IMR-90 (cell line): ENCODE measurements around the gene C20orf202. TPM values are rescaled to one million over a fixed set of nuclear protein-coding genes. Genes with fewer than 3 reads are reported as not detected.

Experiments
- ATAC-seq: fragments of 200-7000 bp; cut with Tn5 transposase; 2 replicates; pipeline ENCODE4 v1.9.1; 2020; ENCODE audit warnings: low read depth, mild to moderate bottlenecking, moderate library complexity
- BruUV-seq: library from RNA; stranded (reverse); fragments of 400-500 nt; replicated peaks from 2 replicates; lab custom pipeline; 2021; lab: Mats Ljungman, UMichigan
- CTCF ChIA-PET: fragments of 300-600 bp; formaldehyde crosslinking; extraction: SDS; loops from one replicate; lab custom pipeline; 2021; ENCODE audit warnings: antibody characterized with exemption; lab: Yijun Ruan, JAX
- POLR2A ChIA-PET: fragments of 300-600 bp; sonication (Branson Sonifier 250); formaldehyde crosslinking; loops from one replicate; lab custom pipeline; 2022; ENCODE audit warnings: antibody characterized with exemption; ENCODE audit not compliant: unreplicated experiment; lab: Charles Lee
- DNase-seq: peaks from one replicate; pipeline ENCODE4 v3.0.0; 2013
- H2AFZ ChIP-seq: replicated peaks from 2 replicates; pipeline ENCODE3; 2013; ENCODE audit warnings: low read length, mild to moderate bottlenecking; ENCODE audit not compliant: poor library complexity
- H2AK5ac ChIP-seq: 2 replicates; pipeline ENCODE4 v1.6.1; 2013; ENCODE audit warnings: low read depth, low read length, inconsistent platforms
- H2AK9ac ChIP-seq: replicated peaks from 2 replicates; pipeline ENCODE3; 2013; ENCODE audit warnings: mild to moderate bottlenecking, low read depth, low read length, moderate library complexity; ENCODE audit not compliant: poor library complexity
- H2BK120ac ChIP-seq: 2 replicates; pipeline ENCODE4 v1.6.1; 2013; ENCODE audit warnings: low read depth, low read length, inconsistent platforms
- H2BK15ac ChIP-seq: 3 replicates; pipeline ENCODE4 v1.6.1; 2013; ENCODE audit warnings: low read depth, low read length, inconsistent platforms
- H2BK20ac ChIP-seq: 2 replicates; pipeline ENCODE4 v1.6.1; 2013; ENCODE audit warnings: low read depth, mild to moderate bottlenecking, inconsistent platforms, low read length, moderate library complexity
- H2BK5ac ChIP-seq: 2 replicates; pipeline ENCODE4 v1.6.1; 2013; ENCODE audit warnings: mild to moderate bottlenecking, low read depth, low read length, inconsistent platforms; ENCODE audit not compliant: poor library complexity, severe bottlenecking
- H3K14ac ChIP-seq: replicated peaks from 2 replicates; pipeline ENCODE4 v1.6.1; 2013; ENCODE audit warnings: low read depth, low read length, inconsistent platforms
- H3K18ac ChIP-seq: 2 replicates; pipeline ENCODE4 v1.6.1; 2013; ENCODE audit warnings: low read depth, low read length, control low read depth
- H3K23ac ChIP-seq: 2 replicates; pipeline ENCODE4 v1.6.1; 2013; ENCODE audit warnings: low read depth, low read length, inconsistent platforms
- H3K27ac ChIP-seq: 2 replicates; pipeline ENCODE4 v1.5.1; 2013; ENCODE audit warnings: mild to moderate bottlenecking, control low read depth, low read length; ENCODE audit not compliant: insufficient read depth
- H3K27me3 ChIP-seq: 2 replicates; pipeline ENCODE4 v1.6.1; 2013; ENCODE audit warnings: low read length; ENCODE audit not compliant: control insufficient read depth, insufficient read depth
- H3K36me3 ChIP-seq: 2 replicates; pipeline ENCODE4 v1.6.1; 2013; ENCODE audit warnings: low read length, mixed read lengths; ENCODE audit not compliant: control insufficient read depth, insufficient read depth
- H3K4ac ChIP-seq: 2 replicates; pipeline ENCODE4 v1.6.1; 2013; ENCODE audit warnings: low read depth, low read length, inconsistent platforms
- H3K4me1 ChIP-seq: 2 replicates; pipeline ENCODE4 v1.6.1; 2013; ENCODE audit warnings: low read length, mixed read lengths; ENCODE audit not compliant: control insufficient read depth, insufficient read depth
- H3K4me2 ChIP-seq: 2 replicates; pipeline ENCODE4 v1.6.1; 2013; ENCODE audit warnings: low read depth, mild to moderate bottlenecking, control low read depth, low read length, moderate library complexity
- H3K4me3 ChIP-seq: 2 replicates; pipeline ENCODE4 v1.5.1; 2013; ENCODE audit warnings: low read depth, mild to moderate bottlenecking, control low read depth, low read length, moderate library complexity; ENCODE audit not compliant: insufficient read depth
- H3K56ac ChIP-seq: 2 replicates; pipeline ENCODE4 v1.6.1; 2013; ENCODE audit warnings: low read length, inconsistent platforms; ENCODE audit not compliant: insufficient read depth; ENCODE audit errors: extremely low read depth
- H3K79me1 ChIP-seq, 2 experiments: 2 replicates each; pipeline ENCODE4 v1.6.1; 2013; ENCODE audit warnings: low read length in 2 of 2, inconsistent platforms in 1 of 2, low read depth in 1 of 2
- H3K9ac ChIP-seq: 2 replicates; pipeline ENCODE4 v1.6.1; 2013; ENCODE audit warnings: low read depth, low read length, control low read depth
- H3K9me1 ChIP-seq: 2 replicates; pipeline ENCODE4 v1.6.1; 2013; ENCODE audit warnings: low read length, inconsistent platforms; ENCODE audit not compliant: insufficient read depth
- H3K9me3 ChIP-seq: 2 replicates; pipeline ENCODE4 v1.6.1; 2013; ENCODE audit warnings: low read length; ENCODE audit not compliant: control insufficient read depth, insufficient read depth
- H4K20me1 ChIP-seq: 2 replicates; pipeline ENCODE4 v1.6.1; 2013; ENCODE audit warnings: low read length, inconsistent platforms; ENCODE audit not compliant: insufficient read depth
- H4K5ac ChIP-seq: 2 replicates; pipeline ENCODE4 v1.6.1; 2013; ENCODE audit warnings: mild to moderate bottlenecking, low read depth, low read length, control low read depth
- H4K8ac ChIP-seq, 2 experiments: 2 replicates each; pipeline ENCODE4 v1.6.1; 2013; ENCODE audit warnings: low read depth in 2 of 2, low read length in 2 of 2, control low read depth in 1 of 2, inconsistent platforms in 1 of 2
- H4K91ac ChIP-seq: 2 replicates; pipeline ENCODE4 v1.6.1; 2013; ENCODE audit warnings: low read depth, low read length, inconsistent platforms; ENCODE audit not compliant: insufficient read depth
- CEBPB ChIP-seq: IDR thresholded peaks from 2 replicates; pipeline ENCODE4 v1.6.1; 2012; ENCODE audit warnings: low read depth, low read length, improper control_type of control experiment
- POLR2A ChIP-seq: IDR thresholded peaks from 2 replicates; pipeline ENCODE4 v1.6.1; 2012; ENCODE audit warnings: mild to moderate bottlenecking, low read depth, low read length
- RAD21 ChIP-seq: IDR thresholded peaks from 2 replicates; pipeline ENCODE4 v1.6.1; 2012; ENCODE audit warnings: low read length, improper control_type of control experiment
- SMC3 ChIP-seq: fragments of 150-350 bp; IDR thresholded peaks from 2 replicates; pipeline ENCODE4 v1.6.1; 2016; ENCODE audit warnings: low read depth, mild to moderate bottlenecking, antibody characterized with exemption, low read length, moderate library complexity
- WGBS, 2 experiments: methylation state at CpG; one replicate each; pipeline versions ENCODE4 v1.1.5 to v1.1.7; 2013; ENCODE audit warnings: missing lambda C conversion rate in 2 of 2; ENCODE audit not compliant: insufficient read length in 1 of 2; ENCODE audit errors: extremely low coverage in 2 of 2; 5-methylcytosine and 5-hydroxymethylcytosine counted together
- dilution Hi-C: fragments of 300-500 bp; cut with HindIII; formaldehyde crosslinking; loops from one replicate; pipeline ENCODE4 v1.14.3; 2018; ENCODE audit warnings: low sequenced_read_pairs; ENCODE audit not compliant: unreplicated experiment
- in situ Hi-C: fragments of 300-500 bp; cut with MboI; formaldehyde crosslinking; loops from 3 replicates; pipeline ENCODE4 v1.14.3; 2019; ENCODE audit warnings: low sequenced_read_pairs, inconsistent platforms, mixed read lengths
- intact Hi-C: fragments of 100-400 bp; cut with micrococcal nuclease; formaldehyde crosslinking; loops from 2 replicates; pipeline ENCODE4 v1.10.0; 2022
- polyA plus RNA-seq, 3 experiments: library from polyadenylated mRNA; depleted of rRNA; stranded (reverse); fragments of >200 nt; gene quantifications; 2 replicates each; pipeline ENCODE4 v1.2.3, GENCODE V29; 2012; ENCODE audit warnings: low replicate concordance in 1 of 3
- total RNA-seq: library from RNA; depleted of rRNA; stranded (reverse); fragments of >200 nt; gene quantifications from 2 replicates; pipeline ENCODE4 v1.2.3, GENCODE V29; 2012
- TF ChIP-seq, protein P1 (sequence below): conservative IDR thresholded peaks from 2 replicates; pipeline ENCODE4 v1.5.1; 2012; ENCODE audit warnings: mild to moderate bottlenecking, low read depth, low read length, improper control_type of control experiment
- TF ChIP-seq, protein P2 (sequence below): fragments of 150-350 bp; IDR thresholded peaks from 2 replicates; pipeline ENCODE4 v1.6.1; 2016; ENCODE audit warnings: low read depth, mild to moderate bottlenecking, low read length, moderate library complexity, borderline replicate concordance

The C20orf202 gene
- total and polyA plus RNA-seq, 2 of the 4 experiments (the other 2 are of a cell fraction), result not detected

- no peak overlapping the region for H3K27ac ChIP-seq
- H3K4me1 ChIP-seq, result no peaks in the 10 kb centered on the region
- no peak overlapping the region for H3K23ac ChIP-seq
- H3K4me3 ChIP-seq, result no peak overlapping the region
- no peaks in the 10 kb centered on the region for H3K79me1 ChIP-seq
- H4K20me1 ChIP-seq, result no peaks in the 10 kb centered on the region
- H2AK5ac ChIP-seq, result no peak overlapping the region
- no peak overlapping the region for H3K18ac ChIP-seq
- H4K91ac ChIP-seq, result no peak overlapping the region
- H4K8ac ChIP-seq, result no peak overlapping the region
- TF ChIP-seq, protein P1, sequence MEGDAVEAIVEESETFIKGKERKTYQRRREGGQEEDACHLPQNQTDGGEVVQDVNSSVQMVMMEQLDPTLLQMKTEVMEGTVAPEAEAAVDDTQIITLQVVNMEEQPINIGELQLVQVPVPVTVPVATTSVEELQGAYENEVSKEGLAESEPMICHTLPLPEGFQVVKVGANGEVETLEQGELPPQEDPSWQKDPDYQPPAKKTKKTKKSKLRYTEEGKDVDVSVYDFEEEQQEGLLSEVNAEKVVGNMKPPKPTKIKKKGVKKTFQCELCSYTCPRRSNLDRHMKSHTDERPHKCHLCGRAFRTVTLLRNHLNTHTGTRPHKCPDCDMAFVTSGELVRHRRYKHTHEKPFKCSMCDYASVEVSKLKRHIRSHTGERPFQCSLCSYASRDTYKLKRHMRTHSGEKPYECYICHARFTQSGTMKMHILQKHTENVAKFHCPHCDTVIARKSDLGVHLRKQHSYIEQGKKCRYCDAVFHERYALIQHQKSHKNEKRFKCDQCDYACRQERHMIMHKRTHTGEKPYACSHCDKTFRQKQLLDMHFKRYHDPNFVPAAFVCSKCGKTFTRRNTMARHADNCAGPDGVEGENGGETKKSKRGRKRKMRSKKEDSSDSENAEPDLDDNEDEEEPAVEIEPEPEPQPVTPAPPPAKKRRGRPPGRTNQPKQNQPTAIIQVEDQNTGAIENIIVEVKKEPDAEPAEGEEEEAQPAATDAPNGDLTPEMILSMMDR, result peak; percentile 48
- TF ChIP-seq CEBPB (no peak), RAD21 (peak; percentile 52), SMC3 (peak; percentile 41; the same call in 1 of the 2 replicates), POLR2A (no peak)
- TF ChIP-seq, protein P2, sequence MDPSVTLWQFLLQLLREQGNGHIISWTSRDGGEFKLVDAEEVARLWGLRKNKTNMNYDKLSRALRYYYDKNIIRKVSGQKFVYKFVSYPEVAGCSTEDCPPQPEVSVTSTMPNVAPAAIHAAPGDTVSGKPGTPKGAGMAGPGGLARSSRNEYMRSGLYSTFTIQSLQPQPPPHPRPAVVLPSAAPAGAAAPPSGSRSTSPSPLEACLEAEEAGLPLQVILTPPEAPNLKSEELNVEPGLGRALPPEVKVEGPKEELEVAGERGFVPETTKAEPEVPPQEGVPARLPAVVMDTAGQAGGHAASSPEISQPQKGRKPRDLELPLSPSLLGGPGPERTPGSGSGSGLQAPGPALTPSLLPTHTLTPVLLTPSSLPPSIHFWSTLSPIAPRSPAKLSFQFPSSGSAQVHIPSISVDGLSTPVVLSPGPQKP, result no peak
- ATAC-seq, result peak; percentile 33; the same call in 1 of the 2 replicates
- H2AFZ ChIP-seq, result no peak overlapping the region
- H2BK120ac ChIP-seq, result no peak overlapping the region
- ChIA-PET POLR2A (no interaction called here), CTCF (interaction anchor here (1.5 kb wide), 1 partner anchor 103 kb away, joined by 3 read pairs; no protein-coding TSS in a partner anchor)
- no TSS peak for BruUV-seq
- H3K9me1 ChIP-seq, result no peaks in the 10 kb centered on the region
- no peak overlapping the region for H3K14ac ChIP-seq
- H2BK20ac ChIP-seq, result no peak overlapping the region
- 0 out of 2 replicates have a peak, but pooled peaks cover 2% of the 10 kb centered on the region for H3K9me3 ChIP-seq
- H2BK5ac ChIP-seq, result no peak overlapping the region
- H3K9ac ChIP-seq, result no peak overlapping the region
- no peak overlapping the region for H2BK15ac ChIP-seq
- dilution Hi-C loops (no loop called here), intact Hi-C loops (loop anchor here (5.0 to 10.0 kb wide), 4 partner anchors 102 to 252 kb away; partner anchors contain the start of gene FKBP1A), in situ Hi-C loops (loop anchor here (10.0 kb wide), 1 partner anchor 395 kb away; no protein-coding TSS in a partner anchor)
- no peak overlapping the region for H3K4ac ChIP-seq
- no peak overlapping the region for H2AK9ac ChIP-seq
- peak; percentile 28 for DNase-seq
- no peak overlapping the region for H4K5ac ChIP-seq
- no peaks in the 10 kb centered on the region for H3K36me3 ChIP-seq
- no peak overlapping the region for H3K56ac ChIP-seq
- no peak overlapping the region for H3K4me2 ChIP-seq
- WGBS, 2 experiments, result 10% methylated on average over 3 of the region's 5 CpGs; no CpG with 5 or more reads in 1 of the 2 experiments
- peaks cover 37% of the 10 kb centered on the region for H3K27me3 ChIP-seq
These were observed 6.5 kb downstream of the C20orf202 start for GRCh38 chr20:1209447-1210387.
